NOMO-1 treated with DMSO at 0.1 percent for 48 hours (cell line): ENCODE measurements around the gene TXNDC15.
A peak's percentile ranks its signal among the peaks of the same experiment; 100 is the strongest.
"Not testable (repeated sequence)": the region's sequence is repeated elsewhere in the genome, so short reads cannot be mapped to it uniquely, and the experiment has no call there.

Source experiments
- DNase-seq: peaks from one replicate; lab custom pipeline; 2025; ENCODE audit not compliant: unreplicated experiment; lab: John Stamatoyannopoulos, UW

The TXNDC15 gene, protein sequence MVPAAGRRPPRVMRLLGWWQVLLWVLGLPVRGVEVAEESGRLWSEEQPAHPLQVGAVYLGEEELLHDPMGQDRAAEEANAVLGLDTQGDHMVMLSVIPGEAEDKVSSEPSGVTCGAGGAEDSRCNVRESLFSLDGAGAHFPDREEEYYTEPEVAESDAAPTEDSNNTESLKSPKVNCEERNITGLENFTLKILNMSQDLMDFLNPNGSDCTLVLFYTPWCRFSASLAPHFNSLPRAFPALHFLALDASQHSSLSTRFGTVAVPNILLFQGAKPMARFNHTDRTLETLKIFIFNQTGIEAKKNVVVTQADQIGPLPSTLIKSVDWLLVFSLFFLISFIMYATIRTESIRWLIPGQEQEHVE

DNA sequence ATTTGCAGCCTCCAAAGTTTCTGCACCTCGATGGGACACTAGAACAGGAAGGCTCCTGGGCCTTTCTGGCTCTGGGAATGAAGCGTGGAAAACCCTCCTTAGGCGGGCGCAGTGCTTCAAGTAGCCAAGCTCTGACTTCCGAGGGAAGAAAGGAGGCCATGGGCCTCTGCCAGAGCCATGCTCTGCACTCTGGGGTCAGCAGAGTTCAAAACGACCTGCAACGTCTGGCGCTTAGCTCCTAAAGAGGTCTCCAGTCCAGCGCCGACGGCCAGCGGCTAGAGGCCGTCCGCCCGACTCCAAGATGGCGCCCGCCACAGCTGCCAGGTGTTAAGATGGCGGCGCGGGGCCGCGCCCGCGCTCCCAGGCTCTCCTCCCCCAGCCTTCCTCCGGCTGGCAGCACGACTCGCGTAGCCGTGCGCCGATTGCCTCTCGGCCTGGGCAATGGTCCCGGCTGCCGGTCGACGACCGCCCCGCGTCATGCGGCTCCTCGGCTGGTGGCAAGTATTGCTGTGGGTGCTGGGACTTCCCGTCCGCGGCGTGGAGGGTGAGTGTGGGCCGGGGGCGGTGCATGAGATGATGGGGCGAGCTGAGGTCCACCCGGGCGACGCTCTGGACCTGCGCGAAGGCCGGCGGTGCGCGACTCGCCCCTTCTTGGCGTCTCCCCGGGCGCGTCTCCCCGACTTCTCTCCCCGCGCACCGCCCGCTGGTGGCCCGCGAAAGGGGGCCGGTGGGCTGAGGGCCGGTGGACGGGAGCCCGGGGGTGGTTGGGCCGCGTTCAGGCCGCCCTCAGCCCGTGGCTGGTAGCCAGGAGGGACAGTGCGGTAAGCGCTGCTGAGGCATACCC is at the start of gene TXNDC15:
Gene TXNDC15 (plus strand): TSS at position 385 of the 844 bp plus-strand sequence. CDS start 57 bp downstream, at position 442.
- DNase-seq = peak; percentile 72

DNA sequence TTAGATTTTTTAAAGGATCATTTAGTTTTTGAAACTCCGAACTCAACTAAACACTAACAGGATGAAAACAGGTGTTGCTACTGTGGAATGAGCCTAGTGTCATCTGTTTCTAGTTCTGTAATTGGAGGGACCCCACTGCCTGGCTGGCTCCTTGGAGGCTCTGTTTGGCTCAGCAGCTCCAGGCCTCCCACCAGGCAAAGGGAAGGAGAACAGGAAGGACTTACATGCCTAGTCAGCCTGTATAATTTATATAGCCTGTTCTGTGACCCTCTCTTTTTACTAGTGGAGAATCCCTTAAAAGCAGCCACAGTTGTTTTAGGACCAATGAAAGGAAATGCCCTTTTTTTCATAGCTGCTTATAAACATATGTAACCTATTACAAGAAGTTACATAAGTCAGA is 49.5 kb upstream of the TXNDC15 start:
- no peak for DNase-seq

DNA sequence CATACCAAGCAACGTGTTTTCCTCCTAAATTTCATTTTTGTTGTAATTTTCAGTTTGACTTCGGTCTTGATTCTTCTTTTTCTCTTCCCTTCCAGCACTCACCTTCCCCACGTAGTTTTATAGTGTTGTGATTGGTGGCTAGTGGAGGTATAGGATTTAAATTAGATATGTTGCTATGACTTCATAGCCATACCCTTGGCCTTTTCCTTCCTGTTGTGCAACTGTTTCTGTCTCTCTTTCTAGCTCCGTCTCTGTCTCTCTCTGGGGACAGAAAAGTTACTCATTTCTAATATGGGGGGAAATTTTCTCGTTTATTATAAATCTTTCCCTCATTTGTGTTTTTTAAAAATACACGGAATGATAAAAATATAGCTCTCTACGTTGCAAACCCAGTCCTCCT is 49.0 kb upstream of the TXNDC15 start:
- DNase-seq = peak; percentile 60

DNA sequence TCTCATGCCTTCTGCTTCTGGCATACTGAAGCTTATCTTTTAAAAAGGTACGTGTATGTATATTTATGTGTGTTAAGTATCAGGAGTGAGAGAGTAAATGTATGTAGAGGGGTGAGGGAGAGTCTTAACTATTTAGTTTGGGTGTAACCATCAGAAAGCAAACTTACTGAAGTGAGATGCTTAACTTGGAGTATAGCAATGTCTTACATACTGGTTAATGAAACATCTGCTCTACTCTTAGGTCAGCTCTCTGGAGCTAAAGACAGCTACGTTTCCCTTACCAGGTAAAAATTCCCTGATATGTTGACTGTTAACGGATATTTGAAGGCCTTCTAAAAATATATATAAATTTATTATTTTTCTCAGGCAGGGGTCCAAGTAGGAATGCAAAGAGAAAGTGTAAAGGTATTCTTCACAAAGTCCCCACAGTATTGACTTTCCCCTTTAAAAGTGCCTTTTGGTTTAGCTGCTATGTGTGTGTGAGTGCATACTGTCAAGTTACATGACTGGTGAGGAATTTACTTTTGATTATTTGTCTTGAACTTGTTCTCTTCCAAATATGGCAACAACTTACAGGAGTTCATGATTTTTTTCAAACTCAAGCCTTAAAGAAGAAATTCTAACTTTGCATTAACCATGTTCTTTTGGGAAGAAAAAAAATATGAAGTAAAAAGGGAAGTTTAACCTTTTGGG is 40.7 kb upstream of the TXNDC15 start:
- DNase-seq = no peak

DNA sequence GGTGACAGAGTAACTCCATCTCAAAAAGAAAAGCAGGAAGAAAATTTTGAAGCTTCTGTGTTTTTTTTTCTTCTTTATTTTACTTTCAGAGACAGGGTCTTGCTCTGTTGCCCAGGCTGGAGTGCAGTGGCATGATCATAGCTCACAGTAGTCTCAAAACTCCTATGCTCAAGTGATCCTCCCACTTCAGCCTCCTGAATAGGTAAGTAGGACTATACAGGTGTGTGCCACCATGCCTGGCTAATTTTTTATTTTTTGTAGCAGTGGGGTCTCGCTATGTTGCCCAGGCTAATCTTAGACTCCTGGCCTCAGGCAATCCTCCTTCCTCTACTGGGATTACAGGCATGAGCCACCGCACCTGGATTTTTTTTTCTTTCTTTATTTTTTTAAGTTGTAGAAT is 38.5 kb upstream of the TXNDC15 start:
- no peak for DNase-seq

DNA sequence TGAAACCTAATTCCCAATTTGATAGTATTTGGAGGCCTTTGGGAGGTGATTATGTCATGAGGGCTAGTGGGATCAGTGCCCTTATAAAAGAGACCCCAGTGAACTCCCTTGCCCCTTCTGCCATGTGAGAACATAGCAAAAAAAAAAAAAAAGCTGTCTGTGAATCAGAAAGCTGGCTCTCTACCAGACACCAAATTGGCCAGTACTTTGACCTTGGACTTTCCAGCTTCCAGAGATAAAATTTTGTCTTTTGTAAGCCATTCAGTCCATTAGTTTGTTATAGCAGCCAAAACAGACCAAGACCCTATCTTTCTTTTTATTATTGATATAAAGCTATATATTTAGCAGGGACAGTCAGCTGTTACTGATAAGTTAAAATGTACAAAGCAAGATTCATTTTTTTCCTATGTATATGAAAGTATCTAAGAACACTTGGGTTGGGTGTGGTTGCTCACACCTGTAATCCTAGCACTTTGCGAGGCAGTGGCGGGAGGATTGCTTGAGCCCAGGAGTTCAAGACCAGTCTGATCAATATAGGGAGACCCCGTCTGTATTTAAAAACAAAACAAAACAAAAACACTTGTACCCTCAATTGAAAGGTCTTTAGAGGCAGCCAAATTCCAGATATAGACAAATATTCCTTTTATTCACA is 36.5 kb upstream of the TXNDC15 start:
- DNase-seq = no peak

DNA sequence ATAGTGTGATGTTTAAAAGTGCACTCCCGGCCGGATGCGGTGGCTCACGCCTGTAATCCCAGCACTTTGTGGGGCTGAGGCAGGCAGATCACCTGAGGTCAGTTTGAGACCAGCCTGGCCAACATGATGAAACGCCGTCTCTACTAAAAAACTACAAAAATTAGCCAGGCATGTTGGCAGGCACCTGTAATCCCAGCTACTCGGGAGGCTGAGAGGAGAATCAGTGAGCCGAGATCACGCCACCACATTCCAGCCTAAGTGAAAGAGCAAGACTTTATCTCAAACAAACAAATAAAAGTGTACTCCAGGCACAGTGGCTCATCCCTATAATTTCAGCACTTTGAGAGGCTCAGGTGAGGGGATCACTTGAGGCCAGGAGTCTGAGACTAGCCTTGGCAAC is 35.8 kb upstream of the TXNDC15 start:
- DNase-seq = not testable (repeated sequence)

DNA sequence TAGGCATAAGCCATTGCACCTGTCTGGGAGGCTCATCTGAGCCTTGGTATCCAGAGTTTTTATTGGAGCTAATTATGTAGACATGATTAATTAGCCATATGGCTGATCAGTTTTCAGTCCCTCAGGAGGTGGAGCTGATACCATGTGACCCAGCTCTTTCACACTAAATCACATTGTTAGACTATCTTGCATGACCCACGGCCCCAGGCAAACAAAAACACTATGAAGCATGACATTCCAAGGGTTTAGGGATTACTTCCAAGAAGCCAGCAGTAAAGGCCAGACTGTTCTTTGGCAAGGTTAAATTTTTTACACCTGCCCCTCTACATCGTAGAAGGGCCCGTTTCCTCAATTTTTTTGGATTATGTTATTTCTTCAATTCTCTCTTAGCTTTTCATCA is 33.4 kb upstream of the TXNDC15 start:
- no peak for DNase-seq

DNA sequence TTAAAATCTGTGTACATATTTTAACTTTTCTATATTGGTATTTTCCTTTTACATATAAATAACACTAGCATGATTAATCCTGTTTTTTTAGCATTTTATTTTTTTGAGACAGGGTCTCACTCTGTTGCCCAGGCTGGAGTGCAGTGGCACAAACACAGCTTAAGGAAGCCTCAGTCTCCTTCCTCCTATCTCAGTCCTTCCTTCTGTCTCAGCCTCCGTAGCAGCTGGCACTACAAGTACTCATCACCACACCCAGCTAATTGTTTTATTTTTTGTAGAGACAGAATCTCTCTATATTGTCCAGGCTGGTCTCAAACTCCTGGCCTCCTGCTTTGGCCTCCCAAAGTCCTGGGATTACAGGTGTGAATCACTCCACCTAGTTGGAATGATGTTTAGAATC is 29.9 kb upstream of the TXNDC15 start:
- DNase-seq = no peak

DNA sequence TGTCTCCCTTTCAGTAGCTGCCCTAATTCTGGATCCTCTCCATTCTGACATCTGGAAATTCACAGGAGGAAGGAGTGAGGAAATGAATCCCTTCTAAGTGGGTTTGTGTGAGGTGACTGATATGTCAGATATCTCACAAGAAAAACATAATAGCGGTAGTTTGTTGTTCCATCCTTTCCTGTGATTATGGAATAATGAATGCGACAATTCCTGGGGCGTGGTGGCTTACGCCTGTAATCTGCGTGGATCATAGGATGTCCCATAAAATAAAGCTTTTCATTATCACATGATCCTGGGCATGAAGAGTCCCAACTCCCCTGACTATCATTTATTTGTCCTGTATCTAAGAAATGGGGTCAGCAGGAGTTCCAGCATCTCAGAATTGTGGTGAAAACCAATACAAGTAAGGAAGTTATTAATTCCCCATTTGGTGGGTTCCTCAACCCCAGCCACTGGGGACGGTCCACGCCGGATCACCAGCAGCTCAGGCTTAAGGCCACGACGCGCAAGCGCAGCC is 28.8 kb upstream of the TXNDC15 start:
- no peak for DNase-seq

DNA sequence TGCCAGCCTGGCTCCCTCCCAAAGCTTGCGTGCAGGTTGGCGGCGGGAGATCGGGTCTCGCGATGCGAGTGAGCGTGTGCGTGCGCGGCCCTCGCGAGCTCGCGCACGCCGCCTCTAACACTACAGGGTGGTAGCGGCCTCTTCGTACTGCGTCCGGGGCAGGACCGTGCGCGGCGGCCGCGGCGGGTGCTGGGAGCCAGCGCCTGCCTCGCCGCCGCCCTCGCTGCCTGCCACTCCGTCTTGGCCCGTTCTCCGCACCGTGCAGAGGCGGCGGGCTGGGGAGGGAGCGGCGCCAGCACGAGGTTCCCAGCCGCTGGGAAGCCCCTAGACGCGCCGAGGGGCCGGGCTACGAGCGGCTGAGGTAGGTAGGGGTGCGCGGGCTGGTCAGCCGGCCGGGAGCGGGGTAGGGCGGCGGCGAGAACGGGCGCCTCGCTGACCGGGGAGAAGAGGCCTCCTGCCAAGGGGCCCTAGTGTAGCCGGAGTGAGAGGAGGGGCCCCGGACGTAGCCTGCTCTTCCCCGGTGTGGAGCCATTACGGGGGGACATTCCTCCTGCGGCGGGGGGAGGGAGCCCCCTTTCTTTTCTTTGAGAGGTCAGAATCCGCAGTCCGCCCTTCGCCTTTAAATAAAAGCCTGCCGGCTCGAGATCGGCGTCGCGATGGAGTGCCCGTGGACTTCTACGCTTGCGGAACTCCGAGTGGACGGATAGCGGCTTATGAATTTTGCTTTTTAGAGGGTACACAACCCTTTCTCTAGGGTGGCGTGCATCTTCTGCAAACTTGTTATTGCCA is 28.1 kb upstream of the TXNDC15 start, which contains the start of gene C5orf24:
Gene C5orf24 (plus strand): TSS at position 117 of the 789 bp plus-strand sequence. CDS start 8,933 bp downstream, outside the sequence.
- DNase-seq = peak; percentile 95

DNA sequence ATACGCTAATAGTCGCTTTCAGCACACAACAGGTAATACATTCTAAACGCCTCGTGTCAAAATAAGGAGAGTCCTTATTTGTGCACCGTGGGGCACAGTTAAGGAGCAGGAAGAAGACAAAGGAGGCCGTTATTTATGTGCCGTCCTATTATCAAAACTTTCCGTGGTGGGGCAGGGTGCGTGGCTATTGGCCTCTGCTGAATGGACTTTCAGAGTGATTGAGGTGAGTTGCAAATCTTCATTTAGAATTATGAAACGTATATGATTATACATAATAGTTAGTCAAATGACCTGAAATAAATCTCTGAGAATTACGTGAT is 27.6 kb upstream of the TXNDC15 start:
- DNase-seq = peak; percentile 41

DNA sequence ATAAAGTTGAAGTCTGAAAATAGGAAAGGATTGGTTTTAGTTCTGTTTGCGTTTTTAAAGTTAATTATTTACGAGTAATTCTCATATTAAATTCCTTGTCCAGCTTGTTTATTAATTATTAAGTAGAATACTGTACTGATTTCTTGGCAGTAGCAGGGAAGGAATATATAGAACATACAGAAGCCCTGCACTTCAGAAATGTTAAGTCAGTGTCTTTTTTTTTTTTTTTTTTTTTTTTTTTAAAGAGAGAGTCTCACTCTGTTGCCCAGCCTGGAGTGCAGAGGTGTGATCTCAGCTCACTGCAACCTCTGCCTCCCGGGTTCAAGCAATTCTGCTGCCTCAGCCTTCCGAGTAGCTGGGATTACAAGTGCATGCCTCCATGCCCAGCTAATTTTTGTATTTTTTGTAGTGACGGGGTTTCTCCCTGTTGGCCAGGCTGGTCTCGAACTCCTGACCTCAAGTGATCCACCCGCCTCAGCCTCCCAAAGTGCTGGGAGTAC is 24.7 kb upstream of the TXNDC15 start:
- not testable (repeated sequence) for DNase-seq

DNA sequence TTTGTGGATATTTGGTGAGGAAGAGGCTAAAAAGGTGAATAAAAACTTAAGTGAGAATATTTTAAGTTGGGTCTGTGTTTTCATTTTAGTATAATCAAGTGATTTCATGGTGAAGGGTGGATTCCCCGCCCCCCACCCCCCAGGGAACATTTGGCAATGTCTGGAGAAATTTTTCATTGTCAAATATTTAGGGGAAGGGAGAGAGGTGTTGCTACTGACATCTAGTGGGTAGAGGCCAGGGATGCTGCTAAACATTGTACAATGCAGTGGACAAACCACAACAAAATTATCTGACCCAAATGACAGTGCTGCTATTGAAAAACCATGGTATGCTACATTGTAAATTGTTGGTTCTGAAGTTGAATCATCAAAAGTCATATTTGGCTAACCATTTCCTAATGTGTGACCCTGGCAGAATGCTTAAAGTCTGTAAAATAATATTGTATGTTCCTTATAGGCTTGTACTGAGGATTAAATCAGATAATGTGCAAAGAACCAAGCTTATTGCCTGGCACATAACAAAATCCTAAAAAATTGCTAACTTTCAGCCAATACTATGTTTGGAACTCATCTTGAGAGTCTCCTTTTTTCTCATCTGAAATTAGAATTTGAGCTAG is 22.8 kb upstream of the TXNDC15 start:
- DNase-seq = no peak

DNA sequence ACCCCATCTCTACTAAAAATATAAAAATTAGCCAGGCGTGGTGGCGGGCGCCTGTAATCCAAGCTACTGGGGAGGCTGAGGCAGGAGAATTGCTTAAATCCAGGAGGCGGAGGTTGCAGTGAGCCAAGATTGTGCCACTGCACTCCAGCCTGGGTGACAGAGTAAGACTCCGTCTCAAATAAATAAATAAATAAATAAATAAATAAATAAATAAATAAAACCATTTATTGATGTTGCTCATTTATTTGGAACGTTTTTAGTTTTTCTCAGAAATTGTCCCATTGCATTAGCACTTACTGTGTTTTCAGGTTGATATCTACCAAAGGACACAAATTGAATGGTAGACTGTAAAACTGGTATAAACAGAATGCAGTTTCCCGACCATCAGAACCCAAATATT is 17.7 kb upstream of the TXNDC15 start:
- DNase-seq = not testable (repeated sequence)

DNA sequence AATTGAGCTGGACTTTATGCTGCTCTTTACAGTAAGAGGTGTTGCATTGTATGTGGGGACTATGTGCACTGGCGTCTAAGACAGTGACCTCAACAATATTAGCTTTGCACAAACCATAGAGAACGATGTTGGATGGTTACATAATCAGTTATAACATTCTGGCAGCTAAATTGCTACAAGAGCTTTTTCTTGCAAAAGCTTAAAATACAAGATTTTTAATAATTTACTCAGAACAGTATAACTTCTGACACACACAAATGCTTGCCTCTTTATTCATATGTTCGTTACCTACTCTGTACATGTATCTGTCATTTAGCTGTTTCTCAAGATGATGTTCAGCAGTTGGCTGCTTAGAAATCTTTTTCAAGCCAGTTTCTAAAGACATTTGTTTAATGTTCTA is 16.8 kb upstream of the TXNDC15 start:
- DNase-seq = no peak

DNA sequence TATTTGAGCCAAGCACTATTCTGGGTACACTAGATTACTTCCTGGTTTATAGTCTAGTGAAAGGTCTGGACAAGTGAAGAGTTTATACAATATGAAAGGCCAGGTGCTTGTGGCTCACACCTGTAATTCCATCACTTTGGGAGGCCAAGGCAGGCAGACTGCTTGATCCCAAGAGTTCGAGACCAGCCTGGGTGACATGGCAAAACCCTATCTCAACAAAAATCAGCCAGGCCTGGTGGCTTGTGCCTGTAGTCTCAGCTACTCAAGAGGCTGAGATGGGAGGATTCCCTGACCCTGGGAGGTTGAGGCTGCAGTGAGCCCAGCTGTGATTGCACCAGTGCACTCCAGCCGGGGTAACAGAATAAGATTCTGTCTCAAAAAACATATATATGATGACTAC is 9.5 kb upstream of the TXNDC15 start:
- no peak for DNase-seq

DNA sequence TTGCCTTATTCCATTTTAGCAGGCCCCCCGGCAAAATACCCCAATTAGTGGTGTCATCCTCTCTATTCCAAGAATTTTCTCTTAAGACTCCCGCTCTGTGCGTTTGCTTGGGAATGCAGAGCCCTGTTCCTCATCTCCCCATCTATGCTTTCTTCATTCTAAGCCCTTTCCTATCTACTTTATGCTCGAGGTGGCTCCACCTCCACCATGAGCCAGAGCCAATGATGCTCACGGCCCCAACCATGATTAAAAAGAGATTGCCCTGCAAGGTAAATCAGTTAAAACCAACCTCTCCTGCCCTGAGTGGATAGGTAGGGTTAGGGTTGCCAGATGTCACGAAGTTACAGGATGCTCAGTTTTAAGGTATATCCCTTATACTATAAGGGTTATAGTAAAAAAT is 677 bp upstream of the TXNDC15 start:
- DNase-seq = no peak

DNA sequence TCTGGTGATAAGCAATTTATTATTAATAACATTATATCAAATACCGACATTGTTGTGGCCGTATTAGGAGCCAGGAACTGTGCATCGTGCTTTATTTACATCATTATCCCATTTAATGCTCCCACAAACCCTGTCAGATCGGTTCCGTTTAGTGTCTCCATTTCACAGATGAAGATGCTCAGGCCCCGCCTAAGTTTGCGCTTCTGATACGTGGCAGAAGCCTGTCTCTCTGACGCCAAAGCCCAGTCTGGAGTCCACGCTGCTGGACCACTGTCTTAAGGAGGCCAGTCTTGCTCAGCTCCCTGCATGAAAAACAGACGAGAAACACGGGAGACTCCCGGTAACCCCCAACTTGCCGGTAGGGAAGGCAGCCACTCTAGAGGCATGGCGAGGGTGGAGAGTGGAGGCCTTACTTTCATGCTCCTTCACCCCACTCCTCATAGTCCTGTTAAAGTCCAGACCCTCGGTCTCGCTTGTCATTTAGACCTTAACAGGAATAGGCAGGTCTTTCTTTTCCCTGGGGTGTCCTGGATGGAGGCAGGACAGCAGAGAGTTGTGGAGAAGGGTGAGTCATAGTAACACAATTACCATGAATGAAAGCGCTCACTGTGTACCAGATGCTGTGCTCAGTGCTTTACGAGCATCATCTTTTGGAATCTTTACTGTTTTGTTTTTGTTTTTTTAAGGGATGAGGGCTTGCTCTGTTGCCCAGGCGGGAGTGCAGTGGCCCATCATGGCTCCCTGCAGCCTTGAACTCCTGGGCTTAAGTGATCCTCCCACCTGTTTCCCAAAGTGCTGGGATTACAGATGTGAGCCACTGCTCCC is 872 bp downstream of the TXNDC15 start:
- peak; percentile 6 for DNase-seq
